GM19099 (cell line): ENCODE measurements around the gene NME8.

ENCODE experiments used
- POLR2A ChIP-seq: IDR thresholded peaks from 3 replicates; pipeline ENCODE4 v1.6.1; 2011; ENCODE audit warnings: low read depth; ENCODE audit not compliant: insufficient read length; ENCODE audit errors: extremely low read depth

Gene NME8

GRCh38 chr7:37920849-37921805 lies 72.7 kb downstream of the NME8 start:
- TF ChIP-seq POLR2A = peak; percentile 41

DNA sequence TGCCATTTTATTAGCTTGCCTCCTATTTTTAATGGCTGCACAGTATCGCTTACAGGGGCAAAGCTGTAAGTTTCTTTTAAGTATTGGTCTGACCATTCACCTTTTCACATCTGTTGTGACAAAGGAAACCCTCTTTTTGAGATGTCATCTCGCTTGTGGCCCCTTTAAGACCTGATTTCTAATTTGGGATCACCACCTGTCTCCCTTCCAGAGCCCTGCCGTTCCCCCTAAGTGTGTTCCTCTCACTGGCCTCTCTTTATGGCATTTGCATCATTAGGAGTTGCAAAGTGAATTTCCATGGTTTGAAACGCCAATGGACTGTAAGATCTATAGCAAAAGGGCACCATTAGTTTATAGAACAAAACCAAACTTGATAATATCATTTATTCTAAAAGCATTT lies 73.5 kb downstream of the NME8 start:
- TF ChIP-seq POLR2A = no peak

DNA sequence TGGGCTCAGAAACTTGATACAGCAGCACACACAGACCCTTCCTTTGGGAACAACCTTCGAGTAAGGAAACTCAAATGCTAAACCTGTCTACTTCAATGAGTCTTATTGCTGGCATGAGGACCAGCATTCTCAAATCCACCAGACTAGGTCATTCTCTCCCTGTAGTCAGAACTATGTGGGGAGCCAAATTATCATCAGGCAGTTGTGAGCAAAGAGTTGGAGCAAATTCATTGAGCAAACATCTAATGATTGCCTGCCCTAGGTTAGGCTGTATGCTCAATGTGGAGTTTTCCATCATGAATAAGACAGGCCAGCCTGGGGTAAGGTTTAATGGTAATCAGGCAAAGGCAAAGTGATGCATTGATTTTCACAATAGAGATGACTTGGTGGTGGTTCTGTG lies 75.6 kb downstream of the NME8 start:
- TF ChIP-seq POLR2A = no peak

GRCh38 chr7:37924491-37925041 lies 76.2 kb downstream of the NME8 start:
- TF ChIP-seq POLR2A = no peak

DNA sequence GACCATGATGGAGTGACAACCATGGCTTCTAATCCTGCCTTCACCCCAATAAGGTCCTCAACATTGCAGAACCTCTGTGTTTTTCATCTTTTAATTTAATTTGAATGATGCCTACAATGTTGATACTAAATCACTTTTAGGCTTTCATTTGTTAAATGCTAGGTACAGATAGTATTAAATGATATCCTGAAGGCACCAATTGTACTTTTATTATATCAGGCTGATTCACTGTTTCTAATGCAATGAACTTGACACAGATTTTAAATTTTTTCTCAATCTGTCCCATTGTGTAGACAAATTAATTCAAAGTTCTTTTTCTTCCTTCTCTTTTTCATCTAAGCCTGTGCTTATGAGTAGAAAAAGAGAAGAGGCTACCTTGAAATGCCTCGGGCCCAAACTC lies 77.2 kb downstream of the NME8 start:
- TF ChIP-seq POLR2A = no peak

GRCh38 chr7:37927773-37928444 lies 79.5 kb downstream of the NME8 start:
- no peak for TF ChIP-seq POLR2A

GRCh38 chr7:37928878-37929277 lies 80.5 kb downstream of the NME8 start:
- no peak for TF ChIP-seq POLR2A

DNA sequence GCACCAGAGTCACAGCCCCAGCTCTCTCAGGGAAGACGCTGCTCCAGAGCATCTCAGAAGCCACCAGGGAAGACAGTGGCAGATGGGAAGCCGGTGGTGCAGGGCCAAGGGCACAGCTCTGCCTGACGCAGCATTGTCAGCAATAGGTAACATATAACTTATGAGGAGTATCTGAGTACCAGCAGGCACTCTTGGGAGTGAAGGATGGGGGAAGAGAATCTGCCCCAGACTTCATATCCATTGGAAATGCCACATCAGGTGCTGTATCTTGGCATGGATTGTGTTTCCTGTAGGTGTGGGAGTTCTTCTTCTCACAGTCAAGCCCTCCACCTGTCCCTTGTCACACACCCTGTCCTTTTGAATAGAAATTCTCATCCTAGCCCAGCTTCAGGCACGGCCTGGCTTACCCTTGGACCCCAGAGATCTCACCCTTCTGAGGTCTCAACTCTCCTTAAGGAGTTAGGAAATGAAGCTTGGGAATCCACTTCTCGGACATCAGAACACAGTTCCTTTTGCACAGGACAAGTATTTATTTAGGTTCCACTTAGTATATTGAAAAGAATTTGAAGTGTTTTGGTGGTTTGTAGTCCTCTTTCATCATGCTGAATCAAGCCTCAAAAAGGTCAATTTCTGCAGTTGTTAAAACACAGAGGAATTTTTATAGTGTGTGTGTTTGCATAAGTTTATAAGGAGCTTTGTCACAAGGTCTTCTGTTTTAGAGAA lies 82.0 kb downstream of the NME8 start:
- TF ChIP-seq POLR2A = no peak

DNA sequence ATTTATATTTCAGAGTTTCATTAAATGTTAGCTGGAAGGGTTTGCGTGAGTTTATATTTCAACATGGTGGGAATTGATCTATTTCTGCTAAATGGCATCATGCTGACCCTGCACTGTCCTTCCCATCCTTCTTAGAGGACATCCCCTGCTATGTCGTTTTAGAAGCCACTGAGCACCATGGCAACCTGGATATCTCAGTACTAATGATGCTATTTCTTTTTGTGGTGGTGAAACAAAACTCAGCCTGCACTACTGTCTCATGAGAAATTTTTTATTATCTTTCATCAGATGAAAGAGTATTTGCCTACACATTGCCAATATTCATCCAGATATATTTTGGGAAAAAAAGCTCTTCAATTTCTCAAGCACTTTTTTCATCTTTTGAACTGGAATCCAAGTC lies 84.1 kb downstream of the NME8 start:
- TF ChIP-seq POLR2A = no peak

- TF ChIP-seq POLR2A = no peak
Measured at GRCh38 chr7:37933018-37933566, 84.7 kb downstream of the NME8 start.

- TF ChIP-seq POLR2A = no peak
Measured at GRCh38 chr7:37942934-37943610, 94.7 kb downstream of the NME8 start.

DNA sequence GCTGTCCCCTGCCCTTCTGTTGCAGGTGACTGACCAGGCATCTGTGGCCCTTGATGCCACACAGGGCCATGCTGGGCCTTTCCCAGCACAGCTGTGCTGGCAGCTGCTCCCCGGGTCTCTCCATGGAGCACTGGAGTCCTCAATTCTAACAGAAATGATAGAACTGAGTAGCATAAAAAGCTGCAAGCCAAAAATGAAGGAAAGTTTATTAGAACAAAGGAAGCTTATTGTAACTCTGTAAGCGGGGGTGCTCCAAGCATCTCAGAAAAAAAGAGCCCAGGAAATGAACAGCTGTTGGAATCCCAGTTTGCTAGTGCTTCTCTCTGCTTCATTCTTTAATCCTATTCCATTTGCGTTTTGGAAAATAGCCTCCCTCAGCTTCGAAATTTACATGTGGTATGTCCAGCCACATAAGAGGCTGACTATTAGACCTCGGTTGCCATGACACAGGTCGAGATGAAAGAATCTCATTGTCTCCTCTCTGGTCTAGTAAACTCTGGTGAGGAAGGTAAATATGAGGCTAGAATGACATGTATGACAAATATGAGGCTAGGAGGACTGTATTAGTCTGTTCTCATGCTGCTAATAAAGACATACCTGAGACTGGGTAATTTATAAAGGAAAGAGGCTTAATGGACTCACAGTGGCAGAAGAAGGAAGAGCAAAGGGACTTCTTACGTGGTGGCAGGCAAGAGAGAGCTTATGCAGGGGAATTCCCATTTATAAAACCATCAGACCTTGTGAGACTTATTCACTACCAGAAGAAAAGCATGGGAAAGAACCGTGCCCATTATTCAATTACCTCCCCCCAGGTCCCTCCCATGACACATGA lies 95.7 kb downstream of the NME8 start:
- no peak for TF ChIP-seq POLR2A

- TF ChIP-seq POLR2A = no peak
Measured at GRCh38 chr7:37944737-37945054, 96.3 kb downstream of the NME8 start.

DNA sequence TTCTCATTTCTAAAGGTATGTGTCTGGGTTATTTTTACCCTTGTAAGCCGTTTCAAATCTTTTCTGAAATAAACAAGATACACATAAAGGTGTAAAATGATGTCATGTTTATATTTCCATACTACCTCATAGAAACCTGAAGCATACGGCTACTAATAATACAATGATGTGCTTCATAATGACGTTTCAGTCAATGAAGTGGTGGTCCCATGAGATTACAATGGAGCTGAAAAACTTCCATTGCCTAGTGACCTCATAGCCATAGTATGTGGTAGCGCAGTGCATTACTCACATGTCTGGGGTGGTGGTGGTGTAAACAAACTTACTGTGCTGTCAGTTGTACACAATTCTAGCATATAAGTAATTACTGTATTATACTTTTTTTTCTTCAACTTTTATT lies 96.9 kb downstream of the NME8 start:
- no peak for TF ChIP-seq POLR2A
